ENCODE measurements around the gene ST8SIA5.

Gene ST8SIA5

GRCh38 chr18:46738491-46738890 is 18.4 kb downstream of the ST8SIA5 start:
- Histone ChIP-seq H3K9me3 (ENCODE audit: control insufficient read depth, low read length) (peaks cover 10% of the 10 kb centered on the region), H3K4me3 (ENCODE audit: low read length) (no peak overlapping the region), H3K9ac (ENCODE audit: low read length) (no peak overlapping the region), H3K4me1 (ENCODE audit: control insufficient read depth, insufficient read depth, low read length) (no peaks in the 10 kb centered on the region), H3K27me3 (replicated peaks; ENCODE audit: control insufficient read depth, insufficient read depth, low read length) (peaks cover 12% of the 10 kb centered on the region), H3K36me3 (ENCODE audit: control insufficient read depth, insufficient read depth, low read length, severe bottlenecking) (no peaks in the 10 kb centered on the region)
- DNase-seq (ENCODE audit: low read depth) = no peak

GRCh38 chr18:46736736-46737135 is 20.1 kb downstream of the ST8SIA5 start:
- DNase-seq (ENCODE audit: low read depth) = no peak
- H3K36me3 ChIP-seq (ENCODE audit: control insufficient read depth, insufficient read depth, low read length, severe bottlenecking) = no peaks in the 10 kb centered on the region
- H3K4me1 ChIP-seq (ENCODE audit: control insufficient read depth, insufficient read depth, low read length) = no peaks in the 10 kb centered on the region
- peaks cover 12% of the 10 kb centered on the region for H3K27me3 ChIP-seq (replicated peaks; ENCODE audit: control insufficient read depth, insufficient read depth, low read length)
- H3K9me3 ChIP-seq (ENCODE audit: control insufficient read depth, low read length) = peaks cover 10% of the 10 kb centered on the region
- no peak overlapping the region for H3K4me3 ChIP-seq (ENCODE audit: low read length)
- H3K9ac ChIP-seq (ENCODE audit: low read length) = no peak overlapping the region

- H3K4me1 ChIP-seq (ENCODE audit: control insufficient read depth, insufficient read depth, low read length) = no peaks in the 10 kb centered on the region
- H3K27me3 ChIP-seq (replicated peaks; ENCODE audit: control insufficient read depth, insufficient read depth, low read length) = peaks cover 12% of the 10 kb centered on the region
- DNase-seq (ENCODE audit: low read depth) = no peak
- H3K4me3 ChIP-seq (ENCODE audit: low read length) = no peak overlapping the region
- peaks cover 12% of the 10 kb centered on the region for H3K9me3 ChIP-seq (ENCODE audit: control insufficient read depth, low read length)
- no peaks in the 10 kb centered on the region for H3K36me3 ChIP-seq (ENCODE audit: control insufficient read depth, insufficient read depth, low read length, severe bottlenecking)
- no peak overlapping the region for H3K9ac ChIP-seq (ENCODE audit: low read length)
These were observed 20.7 kb downstream of the ST8SIA5 start for GRCh38 chr18:46736135-46736534.

- Histone ChIP-seq H3K9ac (ENCODE audit: low read length) (no peak overlapping the region), H3K4me3 (ENCODE audit: low read length) (no peak overlapping the region), H3K27me3 (replicated peaks; ENCODE audit: control insufficient read depth, insufficient read depth, low read length) (peaks cover 12% of the 10 kb centered on the region), H3K9me3 (ENCODE audit: control insufficient read depth, low read length) (peaks cover 16% of the 10 kb centered on the region), H3K36me3 (ENCODE audit: control insufficient read depth, insufficient read depth, low read length, severe bottlenecking) (no peaks in the 10 kb centered on the region), H3K4me1 (ENCODE audit: control insufficient read depth, insufficient read depth, low read length) (no peaks in the 10 kb centered on the region)
- DNase-seq (ENCODE audit: low read depth) = no peak
These were observed 21.9 kb downstream of the ST8SIA5 start for GRCh38 chr18:46734981-46735380.

- no peak overlapping the region for H3K9ac ChIP-seq (ENCODE audit: low read length)
- no peaks in the 10 kb centered on the region for H3K36me3 ChIP-seq (ENCODE audit: control insufficient read depth, insufficient read depth, low read length, severe bottlenecking)
- H3K4me3 ChIP-seq (ENCODE audit: low read length) = no peak overlapping the region
- H3K27me3 ChIP-seq (replicated peaks; ENCODE audit: control insufficient read depth, insufficient read depth, low read length) = peaks cover 12% of the 10 kb centered on the region
- H3K9me3 ChIP-seq (ENCODE audit: control insufficient read depth, low read length) = peaks cover 23% of the 10 kb centered on the region
- DNase-seq (ENCODE audit: low read depth) = no peak
- H3K4me1 ChIP-seq (ENCODE audit: control insufficient read depth, insufficient read depth, low read length) = no peaks in the 10 kb centered on the region
These were observed 23.0 kb downstream of the ST8SIA5 start for GRCh38 chr18:46733872-46734271.

DNA sequence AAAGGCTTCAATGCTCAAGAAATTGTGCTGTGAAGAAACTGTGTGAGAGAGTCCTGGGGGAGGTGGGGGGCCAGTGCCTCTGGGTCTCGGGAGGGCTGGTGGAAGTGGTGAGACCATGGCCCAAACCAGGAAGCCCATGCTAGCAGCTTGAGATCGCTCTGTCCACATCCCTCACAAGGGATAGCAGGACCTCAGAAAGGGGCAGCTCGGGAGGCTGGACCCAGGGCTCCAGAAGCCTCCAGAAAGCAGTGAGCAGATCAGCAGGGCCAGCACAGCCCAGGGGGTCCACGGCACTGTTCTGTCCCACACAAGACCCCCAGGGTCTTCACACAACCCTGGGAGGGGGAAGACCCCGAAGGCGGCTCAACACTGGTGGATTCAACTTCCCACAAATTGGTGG is 24.1 kb downstream of the ST8SIA5 start:
- H3K4me1 ChIP-seq (ENCODE audit: control insufficient read depth, insufficient read depth, low read length) = no peaks in the 10 kb centered on the region
- H3K9ac ChIP-seq (ENCODE audit: low read length) = no peak overlapping the region
- DNase-seq (ENCODE audit: low read depth) = no peak
- peaks cover 23% of the 10 kb centered on the region for H3K9me3 ChIP-seq (ENCODE audit: control insufficient read depth, low read length)
- H3K27me3 ChIP-seq (replicated peaks; ENCODE audit: control insufficient read depth, insufficient read depth, low read length) = peaks cover 12% of the 10 kb centered on the region
- no peak overlapping the region for H3K4me3 ChIP-seq (ENCODE audit: low read length)
- no peaks in the 10 kb centered on the region for H3K36me3 ChIP-seq (ENCODE audit: control insufficient read depth, insufficient read depth, low read length, severe bottlenecking)

GRCh38 chr18:46732201-46732600 is 24.7 kb downstream of the ST8SIA5 start:
- no peak for DNase-seq (ENCODE audit: low read depth)
- no peak overlapping the region for H3K9ac ChIP-seq (ENCODE audit: low read length)
- H3K4me1 ChIP-seq (ENCODE audit: control insufficient read depth, insufficient read depth, low read length) = no peaks in the 10 kb centered on the region
- H3K27me3 ChIP-seq (replicated peaks; ENCODE audit: control insufficient read depth, insufficient read depth, low read length) = peaks cover 12% of the 10 kb centered on the region
- no peaks in the 10 kb centered on the region for H3K36me3 ChIP-seq (ENCODE audit: control insufficient read depth, insufficient read depth, low read length, severe bottlenecking)
- peaks cover 23% of the 10 kb centered on the region for H3K9me3 ChIP-seq (ENCODE audit: control insufficient read depth, low read length)
- H3K4me3 ChIP-seq (ENCODE audit: low read length) = no peak overlapping the region

DNA sequence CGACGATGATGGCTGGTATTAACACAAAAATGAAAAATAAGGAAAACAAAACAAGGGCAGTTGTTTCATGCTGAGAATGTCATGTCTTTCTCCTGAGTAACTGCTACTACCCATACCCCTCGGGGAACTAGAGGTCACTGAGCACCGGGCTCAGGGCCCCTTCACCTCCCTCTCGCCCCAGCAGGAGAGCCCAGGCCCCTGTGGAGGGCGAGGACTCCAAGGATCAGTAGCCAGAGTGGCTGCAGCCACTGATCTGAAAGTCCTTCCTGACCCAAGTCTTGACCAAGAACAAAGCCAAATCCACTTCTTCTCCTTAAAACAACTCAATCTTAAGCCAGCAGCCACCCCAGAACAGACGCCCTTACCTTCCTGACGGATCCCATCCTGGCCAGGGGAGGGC is 25.5 kb downstream of the ST8SIA5 start:
- no peak for DNase-seq (ENCODE audit: low read depth)
- Histone ChIP-seq H3K9ac (ENCODE audit: low read length) (no peak overlapping the region), H3K4me3 (ENCODE audit: low read length) (no peak overlapping the region), H3K4me1 (ENCODE audit: control insufficient read depth, insufficient read depth, low read length) (no peaks in the 10 kb centered on the region), H3K27me3 (replicated peaks; ENCODE audit: control insufficient read depth, insufficient read depth, low read length) (peaks cover 3% of the 10 kb centered on the region), H3K9me3 (ENCODE audit: control insufficient read depth, low read length) (peaks cover 23% of the 10 kb centered on the region), H3K36me3 (ENCODE audit: control insufficient read depth, insufficient read depth, low read length, severe bottlenecking) (no peaks in the 10 kb centered on the region)

GRCh38 chr18:46728219-46728930 is 28.5 kb downstream of the ST8SIA5 start:
- H3K36me3 ChIP-seq (ENCODE audit: control insufficient read depth, insufficient read depth, low read length, severe bottlenecking) = no peaks in the 10 kb centered on the region
- peaks cover 23% of the 10 kb centered on the region for H3K9me3 ChIP-seq (ENCODE audit: control insufficient read depth, low read length)
- H3K9ac ChIP-seq (ENCODE audit: low read length) = no peak overlapping the region
- no peaks in the 10 kb centered on the region for H3K27me3 ChIP-seq (replicated peaks; ENCODE audit: control insufficient read depth, insufficient read depth, low read length)
- DNase-seq (ENCODE audit: low read depth) = no peak
- H3K4me3 ChIP-seq (ENCODE audit: low read length) = no peak overlapping the region
- H3K4me1 ChIP-seq (ENCODE audit: control insufficient read depth, insufficient read depth, low read length) = no peaks in the 10 kb centered on the region

DNA sequence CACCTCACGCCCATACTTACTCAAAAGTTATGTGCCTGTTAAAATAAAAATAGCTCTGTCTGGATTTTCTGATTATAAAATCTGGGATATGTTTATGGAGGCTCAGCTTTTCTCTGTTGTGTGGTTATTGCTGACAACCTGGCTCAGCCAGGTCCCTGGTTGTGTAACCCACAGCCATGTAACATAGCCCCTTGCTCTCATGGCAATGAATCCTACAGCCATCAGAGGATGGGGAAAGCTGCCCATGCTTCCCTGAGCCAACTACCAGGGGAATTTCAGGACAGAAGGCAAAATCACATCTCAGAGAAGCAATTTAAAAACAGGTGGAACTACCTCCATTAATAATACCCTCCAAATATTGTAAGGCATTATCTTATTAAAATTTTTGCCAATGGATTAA is 29.7 kb downstream of the ST8SIA5 start:
- Histone ChIP-seq H3K4me3 (ENCODE audit: low read length) (no peak overlapping the region), H3K36me3 (ENCODE audit: control insufficient read depth, insufficient read depth, low read length, severe bottlenecking) (no peaks in the 10 kb centered on the region), H3K4me1 (ENCODE audit: control insufficient read depth, insufficient read depth, low read length) (no peaks in the 10 kb centered on the region), H3K9me3 (ENCODE audit: control insufficient read depth, low read length) (peaks cover 23% of the 10 kb centered on the region), H3K9ac (ENCODE audit: low read length) (no peak overlapping the region), H3K27me3 (replicated peaks; ENCODE audit: control insufficient read depth, insufficient read depth, low read length) (peaks cover under 1% of the 10 kb centered on the region)
- DNase-seq (ENCODE audit: low read depth) = no peak

GRCh38 chr18:46725310-46725709 is 31.5 kb downstream of the ST8SIA5 start:
- H3K9me3 ChIP-seq (ENCODE audit: control insufficient read depth, low read length) = peaks cover 13% of the 10 kb centered on the region
- no peaks in the 10 kb centered on the region for H3K4me1 ChIP-seq (ENCODE audit: control insufficient read depth, insufficient read depth, low read length)
- H3K36me3 ChIP-seq (ENCODE audit: control insufficient read depth, insufficient read depth, low read length, severe bottlenecking) = no peaks in the 10 kb centered on the region
- no peak overlapping the region for H3K4me3 ChIP-seq (ENCODE audit: low read length)
- H3K9ac ChIP-seq (ENCODE audit: low read length) = no peak overlapping the region
- H3K27me3 ChIP-seq (replicated peaks; ENCODE audit: control insufficient read depth, insufficient read depth, low read length) = peaks cover 4% of the 10 kb centered on the region
- DNase-seq (ENCODE audit: low read depth) = no peak

DNA sequence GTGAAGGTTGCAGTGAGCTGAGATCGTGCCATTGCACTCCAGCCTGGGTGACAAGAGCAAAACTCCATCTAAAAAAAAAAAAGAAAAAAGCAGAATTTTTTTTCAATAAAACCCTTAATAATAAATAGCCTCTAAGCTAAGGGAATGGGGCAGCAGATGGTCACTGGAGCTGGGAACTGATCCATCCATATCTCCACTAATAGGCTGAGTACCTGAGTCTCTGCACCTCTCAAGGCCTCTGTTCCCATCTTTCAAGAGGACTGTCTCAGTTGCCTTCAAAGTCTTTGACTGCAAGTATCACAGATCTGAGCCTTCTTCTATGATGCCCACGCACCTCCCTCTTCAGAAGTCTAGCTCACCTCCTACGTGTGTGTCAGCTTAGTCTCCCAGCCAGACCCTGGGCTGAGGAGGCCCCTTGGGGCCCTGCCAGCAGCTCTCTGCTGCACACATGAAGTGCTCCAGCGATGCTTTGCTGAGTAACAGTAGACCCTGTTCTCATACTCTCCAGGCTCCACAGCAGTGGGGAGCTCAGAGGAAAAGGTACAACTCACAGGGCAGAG is 32.9 kb downstream of the ST8SIA5 start:
- Histone ChIP-seq H3K4me3 (ENCODE audit: low read length) (no peak overlapping the region), H3K9ac (ENCODE audit: low read length) (no peak overlapping the region), H3K36me3 (ENCODE audit: control insufficient read depth, insufficient read depth, low read length, severe bottlenecking) (no peaks in the 10 kb centered on the region), H3K9me3 (ENCODE audit: control insufficient read depth, low read length) (peaks cover under 1% of the 10 kb centered on the region), H3K27me3 (replicated peaks; ENCODE audit: control insufficient read depth, insufficient read depth, low read length) (peaks cover 4% of the 10 kb centered on the region), H3K4me1 (ENCODE audit: control insufficient read depth, insufficient read depth, low read length) (peaks cover 8% of the 10 kb centered on the region)
- DNase-seq (ENCODE audit: low read depth) = no peak

Data from adipocyte (in vitro differentiated cells).